ENCODE data around the gene PSMG4.

Gene PSMG4

GRCh38 chr6:3297909-3298308, 39.2 kb downstream of the PSMG4 start:
- H3K4me3 ChIP-seq (replicated peaks; ENCODE audit: insufficient read depth, low read length): no peak overlapping the region
- H3K27ac ChIP-seq (replicated peaks): no peak overlapping the region
- no peaks in the 10 kb centered on the region for H3K27me3 ChIP-seq (ENCODE audit: insufficient read depth, poor library complexity, severe bottlenecking)
- no peak for TF ChIP-seq REST (IDR thresholded peaks at IDR 0.05; ENCODE audit: insufficient replicate concordance, low read depth)
- no peak for TF ChIP-seq CTCF (IDR thresholded peaks at IDR 0.05; ENCODE audit: insufficient read depth, low read length)
- TF ChIP-seq POLR2AphosphoS5 (IDR thresholded peaks at IDR 0.05; ENCODE audit: low read depth): no peak
- no peak for TF ChIP-seq GABPA (IDR thresholded peaks at IDR 0.05; ENCODE audit: low read depth)
- no peak for TF ChIP-seq SPI1 (IDR thresholded peaks at IDR 0.05; ENCODE audit: borderline replicate concordance, low read depth)
- no peak for DNase-seq (ENCODE audit: low read depth in 1 of 2, low spot score in 1 of 2)

GRCh38 chr6:3299221-3299620, 40.5 kb downstream of the PSMG4 start:
- TF ChIP-seq CTCF (IDR thresholded peaks at IDR 0.05; ENCODE audit: insufficient read depth, low read length) (no peak), SPI1 (IDR thresholded peaks at IDR 0.05; ENCODE audit: borderline replicate concordance, low read depth) (no peak), REST (IDR thresholded peaks at IDR 0.05; ENCODE audit: insufficient replicate concordance, low read depth) (no peak), POLR2AphosphoS5 (IDR thresholded peaks at IDR 0.05; ENCODE audit: low read depth) (no peak), GABPA (IDR thresholded peaks at IDR 0.05; ENCODE audit: low read depth) (no peak)
- DNase-seq (ENCODE audit: low read depth in 1 of 2, low spot score in 1 of 2): no peak
- Histone ChIP-seq H3K27ac (replicated peaks) (no peak overlapping the region), H3K27me3 (ENCODE audit: insufficient read depth, poor library complexity, severe bottlenecking) (no peaks in the 10 kb centered on the region), H3K4me3 (replicated peaks; ENCODE audit: insufficient read depth, low read length) (no peak overlapping the region)

DNA sequence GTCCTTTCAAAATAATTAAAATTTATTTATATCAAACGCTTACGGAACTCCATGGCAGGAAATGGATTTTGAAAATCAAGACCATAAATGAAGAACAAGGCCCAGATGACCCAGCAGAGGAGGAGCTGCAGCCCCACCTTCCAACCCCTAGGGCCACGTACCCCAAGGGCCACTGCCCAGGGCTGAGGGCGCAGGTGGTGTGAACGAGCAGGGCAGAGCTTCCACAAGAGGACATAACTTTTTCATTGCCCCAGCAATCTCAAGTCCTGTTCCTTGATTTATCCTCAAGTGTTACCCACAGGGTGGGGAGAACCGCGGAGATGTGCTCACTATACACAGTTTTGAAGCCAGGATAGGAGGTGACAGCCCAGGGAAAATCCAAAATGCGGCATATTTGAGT, 42.8 kb downstream of the PSMG4 start:
- H3K4me3 ChIP-seq (replicated peaks; ENCODE audit: insufficient read depth, low read length): no peak overlapping the region
- no peak for DNase-seq (ENCODE audit: low read depth in 1 of 2, low spot score in 1 of 2)
- no peaks in the 10 kb centered on the region for H3K27me3 ChIP-seq (ENCODE audit: insufficient read depth, poor library complexity, severe bottlenecking)
- no peak overlapping the region for H3K27ac ChIP-seq (replicated peaks)
- TF ChIP-seq GABPA (IDR thresholded peaks at IDR 0.05; ENCODE audit: low read depth) (no peak), SPI1 (IDR thresholded peaks at IDR 0.05; ENCODE audit: borderline replicate concordance, low read depth) (no peak), REST (IDR thresholded peaks at IDR 0.05; ENCODE audit: insufficient replicate concordance, low read depth) (no peak), CTCF (IDR thresholded peaks at IDR 0.05; ENCODE audit: insufficient read depth, low read length) (no peak), POLR2AphosphoS5 (IDR thresholded peaks at IDR 0.05; ENCODE audit: low read depth) (no peak)

Measured in HL-60 (cell line).